GM06990 (cell line): ENCODE measurements around the gene ENTPD8.
A peak's percentile ranks its signal among the peaks of the same experiment; 100 is the strongest.

ENCODE experiments used
- DNase-seq: peaks from one replicate; pipeline ENCODE4 v3.0.0-alpha.2; 2011; ENCODE audit not compliant: insufficient read length; ENCODE audit errors: extremely low read depth
- H3K27me3 ChIP-seq: replicated peaks from 2 replicates; pipeline ENCODE4 v1.6.0; 2011; ENCODE audit warnings: low read length; ENCODE audit not compliant: control insufficient read depth, insufficient read depth
- H3K36me3 ChIP-seq: 2 replicates; pipeline ENCODE4 v1.5.1; 2011; ENCODE audit warnings: low read length; ENCODE audit not compliant: control insufficient read depth, insufficient read depth
- H3K4me3 ChIP-seq: replicated peaks from 2 replicates; pipeline ENCODE4 v1.5.1; 2011; ENCODE audit warnings: low read depth, mild to moderate bottlenecking, control low read depth, low read length
- CTCF ChIP-seq: IDR thresholded peaks from 2 replicates; pipeline ENCODE4 v1.5.1; 2011; ENCODE audit warnings: low read length, control low read depth, mild to moderate bottlenecking, inconsistent platforms; ENCODE audit not compliant: insufficient read depth, poor library complexity, severe bottlenecking

ENTPD8 gene

GRCh38 chr9:137428841-137429545, 12.2 kb downstream of the ENTPD8 start:
- peak; percentile 17 for DNase-seq
- Histone ChIP-seq H3K36me3 (no peaks in the 10 kb centered on the region), H3K27me3 (no peaks in the 10 kb centered on the region; the same call in 1 of the 2 replicates), H3K4me3 (peak overlapping the region; percentile 61)
- no peak for TF ChIP-seq CTCF

- peak; percentile 7 for TF ChIP-seq CTCF
- Histone ChIP-seq H3K36me3 (no peaks in the 10 kb centered on the region), H3K4me3 (no peak overlapping the region), H3K27me3 (no peaks in the 10 kb centered on the region; the same call in 1 of the 2 replicates)
- DNase-seq: no peak
Observed at GRCh38 chr9:137428311-137428630, 12.9 kb downstream of the ENTPD8 start.

- no peaks in the 10 kb centered on the region; the same call in 1 of the 2 replicates for H3K27me3 ChIP-seq
- H3K36me3 ChIP-seq: no peaks in the 10 kb centered on the region
- H3K4me3 ChIP-seq: no peak overlapping the region
- no peak for TF ChIP-seq CTCF
- peak; percentile 12 for DNase-seq
Observed at GRCh38 chr9:137427454-137428310, 13.5 kb downstream of the ENTPD8 start.

- H3K4me3 ChIP-seq: no peak overlapping the region
- H3K27me3 ChIP-seq: no peaks in the 10 kb centered on the region; the same call in 1 of the 2 replicates
- no peak for TF ChIP-seq CTCF
- H3K36me3 ChIP-seq: no peaks in the 10 kb centered on the region
- DNase-seq: peak; percentile 8
Observed at GRCh38 chr9:137426018-137426681, 15.0 kb downstream of the ENTPD8 start.

GRCh38 chr9:137423514-137424291, 17.5 kb downstream of the ENTPD8 start:
- DNase-seq: peak; percentile 50
- no peak for TF ChIP-seq CTCF
- Histone ChIP-seq H3K27me3 (no peaks in the 10 kb centered on the region), H3K4me3 (peak overlapping the region; percentile 54), H3K36me3 (no peaks in the 10 kb centered on the region)
